ENCODE results near the gene DCLK1.

The DCLK1 gene

DNA sequence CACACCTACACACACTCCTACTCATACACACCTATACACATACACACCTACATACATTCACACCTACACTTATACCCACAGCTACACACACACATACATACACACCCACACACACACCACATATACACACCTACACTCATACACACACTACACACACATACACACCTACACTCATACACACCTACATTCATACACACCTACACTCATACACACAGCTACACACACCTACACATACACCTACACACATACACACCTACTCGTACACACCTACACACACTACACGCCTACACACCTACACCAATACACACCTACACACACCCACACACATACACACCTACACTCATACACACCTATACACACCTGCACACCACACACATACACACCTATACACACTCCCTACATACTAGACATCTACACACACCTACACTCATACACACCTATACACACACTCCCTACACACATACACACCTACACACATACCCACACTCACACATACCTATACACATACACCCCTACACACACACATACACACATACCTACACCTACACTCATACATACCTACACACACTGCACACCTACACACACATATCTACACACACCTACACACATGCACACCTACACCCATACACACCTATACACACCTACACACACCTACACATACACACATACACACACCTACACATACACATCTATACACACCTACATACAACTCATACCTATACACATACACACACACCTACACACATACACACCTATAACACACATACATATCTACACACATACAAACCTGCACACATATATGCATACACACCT is 369.5 kb downstream of the DCLK1 start:
- Mint-ChIP-seq H3K27ac (ENCODE audit: low read depth) (no peak overlapping the region), H3K4me3 (no peak overlapping the region), H3K9me3 (peaks cover 8% of the 10 kb centered on the region), H3K27me3 (no peaks in the 10 kb centered on the region), H3K36me3 (ENCODE audit: insufficient read depth) (no peaks in the 10 kb centered on the region), H3K4me1 (no peaks in the 10 kb centered on the region)
- no peak for ATAC-seq (replicated peaks; ENCODE audit: extremely low read depth, poor library complexity, severe bottlenecking)
- no peak for DNase-seq (ENCODE audit: low spot score in 2 of 2)

DNA sequence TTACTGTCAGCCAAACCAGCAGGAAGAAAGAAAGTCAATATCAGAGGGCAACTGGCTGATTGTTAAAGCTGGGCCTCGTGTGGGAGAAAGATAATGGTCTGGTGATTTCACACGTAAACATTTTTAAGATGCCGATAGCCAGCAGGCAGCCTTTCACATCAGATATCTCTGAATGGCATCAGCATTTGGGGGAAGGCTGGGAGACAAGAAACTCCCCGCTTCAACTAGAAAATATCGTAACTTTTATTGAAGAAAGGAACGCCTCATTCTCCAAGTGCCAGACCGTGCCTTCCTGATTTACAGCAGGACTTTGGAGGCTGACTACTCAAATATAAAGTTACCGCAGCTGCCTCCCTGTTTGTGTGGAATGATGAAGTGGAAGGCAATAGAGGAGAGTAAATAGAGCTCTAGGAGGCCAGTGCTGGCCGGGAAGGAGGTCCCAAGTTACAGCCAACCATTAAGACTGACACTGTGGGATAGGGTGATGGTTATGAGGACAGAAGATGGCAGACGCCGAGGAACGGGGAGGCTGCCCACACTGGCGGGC is 370.4 kb downstream of the DCLK1 start:
- DNase-seq (ENCODE audit: low spot score in 2 of 2): no peak
- no peaks in the 10 kb centered on the region for H3K36me3 Mint-ChIP-seq (ENCODE audit: insufficient read depth)
- no peak overlapping the region for H3K27ac Mint-ChIP-seq (ENCODE audit: low read depth)
- H3K27me3 Mint-ChIP-seq: no peaks in the 10 kb centered on the region
- peaks cover 8% of the 10 kb centered on the region for H3K9me3 Mint-ChIP-seq
- ATAC-seq (replicated peaks; ENCODE audit: extremely low read depth, poor library complexity, severe bottlenecking): no peak
- H3K4me1 Mint-ChIP-seq: no peaks in the 10 kb centered on the region
- H3K4me3 Mint-ChIP-seq: no peak overlapping the region

DNA sequence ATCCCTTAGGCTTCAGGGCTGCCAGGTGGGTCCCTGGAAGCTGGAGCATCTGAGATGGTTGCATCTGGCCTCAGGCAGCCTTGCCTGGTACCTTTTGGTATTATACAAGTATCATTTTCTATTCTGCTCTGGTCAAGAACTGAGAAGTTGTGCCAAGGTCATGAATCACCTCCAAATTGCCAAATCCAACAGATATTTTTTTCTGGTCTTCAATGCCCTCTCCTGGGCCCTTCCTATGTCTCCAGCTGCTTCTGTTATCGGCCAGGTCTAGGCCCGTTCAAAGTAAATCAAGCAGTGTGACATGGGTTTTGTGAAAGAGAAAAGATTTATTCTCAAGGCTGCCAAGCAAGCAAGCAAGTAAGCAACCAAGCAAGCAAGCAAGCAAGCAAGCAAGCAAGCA is 383.6 kb downstream of the DCLK1 start:
- Mint-ChIP-seq H3K27ac (ENCODE audit: low read depth) (no peak overlapping the region), H3K36me3 (ENCODE audit: insufficient read depth) (no peaks in the 10 kb centered on the region), H3K4me3 (no peak overlapping the region), H3K9me3 (peaks cover 5% of the 10 kb centered on the region), H3K4me1 (no peaks in the 10 kb centered on the region), H3K27me3 (no peaks in the 10 kb centered on the region)
- ATAC-seq (replicated peaks; ENCODE audit: extremely low read depth, poor library complexity, severe bottlenecking): no peak
- DNase-seq (ENCODE audit: low spot score in 2 of 2): no peak

DNA sequence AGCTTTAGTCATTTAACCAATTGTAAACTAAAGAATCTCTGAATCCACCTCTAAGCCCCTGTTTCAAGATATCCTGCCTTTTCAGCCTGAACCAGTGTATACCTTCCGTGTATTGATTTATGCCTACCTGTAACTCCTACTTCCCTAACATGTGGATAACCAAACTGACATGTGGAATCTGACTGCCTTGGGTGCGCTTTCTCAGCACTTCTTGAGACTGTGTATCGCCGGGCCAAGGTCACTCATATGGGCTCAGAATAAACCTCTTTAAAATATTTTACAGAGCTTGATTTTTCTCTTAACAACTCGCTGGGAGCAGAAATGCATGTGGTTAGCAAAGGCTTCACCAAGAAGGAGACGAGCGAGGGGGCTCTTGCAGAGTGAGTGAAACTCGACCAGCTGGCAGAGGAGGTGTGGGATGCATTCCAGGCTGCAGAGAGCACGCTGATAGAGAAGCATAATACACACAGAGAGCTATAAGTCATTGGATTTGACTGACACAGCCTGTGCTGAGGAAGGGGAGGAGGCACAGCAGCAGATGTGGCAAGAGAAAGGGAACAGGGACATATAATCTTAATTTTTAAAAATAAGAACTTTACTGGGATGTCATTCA is 386.5 kb downstream of the DCLK1 start:
- Mint-ChIP-seq H3K27me3 (no peaks in the 10 kb centered on the region), H3K4me3 (no peak overlapping the region), H3K27ac (ENCODE audit: low read depth) (no peak overlapping the region), H3K9me3 (peaks cover 18% of the 10 kb centered on the region), H3K36me3 (ENCODE audit: insufficient read depth) (no peaks in the 10 kb centered on the region), H3K4me1 (no peaks in the 10 kb centered on the region)
- DNase-seq (ENCODE audit: low spot score in 2 of 2) (no peak), ATAC-seq (replicated peaks; ENCODE audit: extremely low read depth, poor library complexity, severe bottlenecking) (no peak)

DNA sequence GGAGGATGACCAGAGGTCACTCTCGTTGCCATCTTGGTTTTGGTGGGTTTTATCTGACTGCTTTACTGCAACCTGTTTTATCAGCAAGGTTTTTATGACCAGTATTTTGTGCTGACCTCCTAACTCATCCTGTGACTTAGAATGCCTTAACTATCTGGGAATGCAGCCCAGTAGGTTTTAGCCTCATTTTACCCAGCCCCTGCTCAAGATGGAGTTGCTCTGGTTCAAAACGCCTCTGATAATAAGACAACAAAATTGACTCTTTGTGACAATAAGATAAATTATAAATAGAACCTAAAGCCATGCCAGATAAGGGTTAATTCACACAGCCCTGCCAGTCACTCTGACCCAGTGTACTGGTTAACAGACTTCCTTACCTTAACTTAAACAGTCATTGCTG is 387.0 kb downstream of the DCLK1 start:
- no peak for DNase-seq (ENCODE audit: low spot score in 2 of 2)
- ATAC-seq (replicated peaks; ENCODE audit: extremely low read depth, poor library complexity, severe bottlenecking): no peak
- peaks cover 19% of the 10 kb centered on the region for H3K9me3 Mint-ChIP-seq
- no peaks in the 10 kb centered on the region for H3K4me1 Mint-ChIP-seq
- no peak overlapping the region for H3K4me3 Mint-ChIP-seq
- no peaks in the 10 kb centered on the region for H3K27me3 Mint-ChIP-seq
- H3K36me3 Mint-ChIP-seq (ENCODE audit: insufficient read depth): no peaks in the 10 kb centered on the region
- H3K27ac Mint-ChIP-seq (ENCODE audit: low read depth): no peak overlapping the region

DNA sequence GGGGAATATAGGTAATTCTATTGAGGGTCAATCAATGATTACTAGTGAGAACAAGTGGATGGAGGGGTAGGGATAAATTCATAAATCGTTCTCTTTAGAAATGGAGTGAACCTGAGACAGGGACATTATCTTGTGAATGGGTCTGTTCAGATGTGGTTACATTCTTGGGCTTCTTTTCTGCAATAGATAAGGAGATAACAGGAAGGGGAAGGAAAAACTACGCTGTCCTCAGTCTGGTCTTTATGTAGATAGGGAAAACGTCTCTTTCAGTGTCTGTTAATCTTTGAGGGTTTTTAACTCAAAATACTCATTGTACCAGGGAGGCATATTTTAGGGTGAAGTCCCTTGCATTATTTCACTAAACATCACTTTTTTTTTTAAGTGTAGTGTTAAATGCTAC is 388.0 kb downstream of the DCLK1 start:
- Mint-ChIP-seq H3K4me1 (no peaks in the 10 kb centered on the region), H3K27me3 (no peaks in the 10 kb centered on the region), H3K9me3 (peaks cover 14% of the 10 kb centered on the region), H3K27ac (ENCODE audit: low read depth) (no peak overlapping the region), H3K4me3 (no peak overlapping the region), H3K36me3 (ENCODE audit: insufficient read depth) (no peaks in the 10 kb centered on the region)
- ATAC-seq (replicated peaks; ENCODE audit: extremely low read depth, poor library complexity, severe bottlenecking) (no peak), DNase-seq (ENCODE audit: low spot score in 2 of 2) (no peak)

DNA sequence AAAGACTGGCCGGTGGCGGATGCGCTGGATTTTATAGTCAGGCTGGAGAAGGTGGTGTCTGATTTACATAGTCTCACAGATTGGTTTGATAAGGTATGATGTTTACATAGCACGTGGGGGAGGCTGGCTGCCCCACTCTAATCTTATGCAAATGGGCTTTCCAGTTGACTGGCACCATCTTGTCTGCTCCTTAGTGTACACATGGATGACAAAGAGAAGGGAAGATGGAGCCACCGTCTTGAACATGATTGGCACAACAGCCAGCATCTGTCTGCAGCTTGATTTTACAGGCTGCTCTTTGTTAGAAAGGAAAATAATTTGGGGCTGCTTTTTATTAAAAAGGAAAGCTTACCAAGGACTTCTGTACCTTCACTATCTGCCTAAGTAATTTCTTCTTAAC is 389.5 kb downstream of the DCLK1 start:
- Mint-ChIP-seq H3K36me3 (ENCODE audit: insufficient read depth) (no peaks in the 10 kb centered on the region), H3K4me3 (no peak overlapping the region), H3K27ac (ENCODE audit: low read depth) (no peak overlapping the region), H3K9me3 (peaks cover 14% of the 10 kb centered on the region), H3K27me3 (no peaks in the 10 kb centered on the region), H3K4me1 (no peaks in the 10 kb centered on the region)
- DNase-seq (ENCODE audit: low spot score in 2 of 2): no peak
- no peak for ATAC-seq (replicated peaks; ENCODE audit: extremely low read depth, poor library complexity, severe bottlenecking)

DNA sequence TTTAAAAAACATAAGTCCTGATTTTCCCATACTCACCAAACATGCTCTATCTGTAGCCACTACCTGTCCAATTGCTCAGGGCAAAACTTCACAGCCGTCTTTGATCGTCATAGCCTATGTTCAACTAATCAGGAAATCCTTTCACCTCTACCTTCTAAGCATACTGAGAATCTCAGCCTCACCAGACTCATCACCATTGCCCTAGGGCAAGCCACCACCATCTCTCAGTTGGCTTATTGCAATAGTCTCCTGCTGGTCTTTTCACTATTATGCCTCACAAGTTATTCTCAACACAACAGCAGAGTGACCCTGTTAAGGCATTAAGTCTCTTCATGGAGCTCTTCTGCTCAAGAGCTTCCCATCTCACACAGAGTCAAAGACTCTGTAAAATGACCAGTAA is 394.3 kb downstream of the DCLK1 start:
- H3K9me3 Mint-ChIP-seq: peaks cover 14% of the 10 kb centered on the region
- H3K27ac Mint-ChIP-seq (ENCODE audit: low read depth): no peak overlapping the region
- no peaks in the 10 kb centered on the region for H3K27me3 Mint-ChIP-seq
- H3K36me3 Mint-ChIP-seq (ENCODE audit: insufficient read depth): no peaks in the 10 kb centered on the region
- no peak for ATAC-seq (replicated peaks; ENCODE audit: extremely low read depth, poor library complexity, severe bottlenecking)
- no peak for DNase-seq (ENCODE audit: low spot score in 2 of 2)
- no peaks in the 10 kb centered on the region for H3K4me1 Mint-ChIP-seq
- H3K4me3 Mint-ChIP-seq: no peak overlapping the region

DNA sequence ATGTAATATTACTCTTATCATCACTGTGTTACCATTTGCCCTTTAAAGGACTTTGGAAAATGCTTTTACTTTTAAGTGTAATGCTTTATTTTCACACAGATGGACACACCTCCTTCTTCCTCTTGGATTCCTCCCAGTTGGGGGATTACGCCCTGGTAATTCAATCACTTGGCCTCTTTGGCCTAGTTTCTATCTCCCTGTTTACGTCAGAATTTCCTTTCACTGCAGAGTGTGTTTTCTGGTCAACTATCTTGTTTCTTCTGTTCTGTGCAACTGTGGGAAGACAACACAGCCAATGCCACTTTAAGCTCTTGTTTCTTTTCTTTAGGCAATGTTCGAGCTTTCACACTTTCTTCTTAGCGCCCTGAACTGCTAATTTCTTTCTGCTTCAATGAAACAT is 397.4 kb downstream of the DCLK1 start:
- no peak for DNase-seq (ENCODE audit: low spot score in 2 of 2)
- Mint-ChIP-seq H3K4me1 (no peaks in the 10 kb centered on the region), H3K27me3 (no peaks in the 10 kb centered on the region), H3K27ac (ENCODE audit: low read depth) (no peak overlapping the region), H3K4me3 (no peak overlapping the region), H3K9me3 (peaks cover 1% of the 10 kb centered on the region), H3K36me3 (ENCODE audit: insufficient read depth) (no peaks in the 10 kb centered on the region)
- no peak for ATAC-seq (replicated peaks; ENCODE audit: extremely low read depth, poor library complexity, severe bottlenecking)

DNA sequence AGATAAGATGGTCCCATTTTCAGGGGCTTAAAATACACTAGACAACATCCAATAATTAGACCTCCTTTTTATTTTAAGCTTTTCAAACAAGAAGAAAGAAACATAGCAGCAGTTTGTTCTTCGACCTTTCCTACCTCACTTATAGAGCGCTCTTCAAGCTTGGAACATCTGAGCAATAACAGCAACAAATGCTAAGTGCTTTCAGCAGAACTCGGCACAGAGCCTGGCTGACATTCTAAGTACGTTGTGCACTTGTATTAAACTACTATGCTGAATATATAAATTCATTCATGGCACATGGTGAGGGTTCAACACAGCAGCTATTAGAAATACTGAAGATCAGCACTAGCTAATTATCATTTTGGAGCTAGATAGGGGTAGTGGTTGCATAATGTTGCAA is 398.6 kb downstream of the DCLK1 start:
- H3K9me3 Mint-ChIP-seq: peaks cover 5% of the 10 kb centered on the region
- no peaks in the 10 kb centered on the region for H3K4me1 Mint-ChIP-seq
- DNase-seq (ENCODE audit: low spot score in 2 of 2): no peak
- H3K27ac Mint-ChIP-seq (ENCODE audit: low read depth): no peak overlapping the region
- no peak for ATAC-seq (replicated peaks; ENCODE audit: extremely low read depth, poor library complexity, severe bottlenecking)
- no peaks in the 10 kb centered on the region for H3K36me3 Mint-ChIP-seq (ENCODE audit: insufficient read depth)
- no peak overlapping the region for H3K4me3 Mint-ChIP-seq
- no peaks in the 10 kb centered on the region for H3K27me3 Mint-ChIP-seq

DNA sequence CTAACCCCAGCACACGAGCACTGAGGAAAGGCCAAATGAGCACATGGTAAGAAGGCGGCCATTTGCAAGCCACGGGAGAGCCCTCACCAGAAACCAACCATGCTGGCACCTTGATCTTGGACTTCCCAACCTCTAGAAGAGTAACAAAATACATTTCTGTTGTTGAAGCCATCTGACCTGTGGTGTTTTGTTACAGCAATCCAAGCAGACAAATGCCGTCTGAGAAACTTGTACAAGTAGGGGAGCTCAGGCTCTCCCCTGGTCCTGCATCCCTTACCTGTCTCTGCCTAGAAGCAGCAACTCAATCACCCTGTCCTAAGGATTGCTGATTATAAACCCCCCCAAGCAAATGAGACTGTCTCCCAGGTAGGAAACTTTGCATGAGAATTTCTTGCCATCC is 399.7 kb downstream of the DCLK1 start:
- H3K27ac Mint-ChIP-seq (ENCODE audit: low read depth): no peak overlapping the region
- H3K9me3 Mint-ChIP-seq: peaks cover 5% of the 10 kb centered on the region
- H3K4me1 Mint-ChIP-seq: no peaks in the 10 kb centered on the region
- no peaks in the 10 kb centered on the region for H3K27me3 Mint-ChIP-seq
- ATAC-seq (replicated peaks; ENCODE audit: extremely low read depth, poor library complexity, severe bottlenecking) (no peak), DNase-seq (ENCODE audit: low spot score in 2 of 2) (no peak)
- H3K36me3 Mint-ChIP-seq (ENCODE audit: insufficient read depth): no peaks in the 10 kb centered on the region
- H3K4me3 Mint-ChIP-seq: no peak overlapping the region

DNA sequence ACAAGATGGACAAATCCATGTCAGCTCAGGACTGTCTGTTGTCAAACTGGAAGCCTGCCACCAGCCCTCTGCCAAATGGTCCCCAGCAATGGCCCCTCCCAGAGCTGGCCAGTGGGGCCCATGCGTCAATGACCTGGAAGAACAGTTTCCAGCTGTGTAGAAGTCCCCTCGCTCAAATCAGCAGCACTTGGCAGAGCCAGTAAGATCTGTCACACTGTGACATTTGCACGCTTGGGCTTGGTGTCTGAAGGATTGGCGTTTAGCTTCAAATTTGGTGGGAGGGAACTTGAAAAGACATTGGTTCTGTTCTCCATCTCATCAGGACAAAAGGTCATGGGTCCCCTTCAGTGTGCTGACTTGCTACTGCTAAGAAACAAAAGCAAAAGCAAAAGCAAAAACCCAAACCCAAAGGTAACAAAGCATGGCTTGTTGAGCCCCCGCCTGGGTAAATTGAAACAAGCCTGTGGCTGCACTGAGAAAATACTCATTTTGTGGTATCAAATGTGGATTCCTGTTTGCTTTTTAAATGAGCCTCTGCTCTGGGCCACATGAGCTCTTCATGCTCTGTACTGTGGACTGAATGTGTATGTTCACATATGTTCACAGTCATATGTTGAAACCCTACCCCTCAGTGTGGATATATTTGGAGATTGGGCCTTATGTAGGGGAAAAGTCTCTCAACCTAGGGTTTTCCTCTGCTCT is 401.1 kb downstream of the DCLK1 start:
- Mint-ChIP-seq H3K4me1 (no peaks in the 10 kb centered on the region), H3K27ac (ENCODE audit: low read depth) (no peak overlapping the region), H3K27me3 (no peaks in the 10 kb centered on the region), H3K9me3 (peaks cover 11% of the 10 kb centered on the region), H3K4me3 (no peak overlapping the region), H3K36me3 (ENCODE audit: insufficient read depth) (no peaks in the 10 kb centered on the region)
- ATAC-seq (replicated peaks; ENCODE audit: extremely low read depth, poor library complexity, severe bottlenecking) (no peak), DNase-seq (ENCODE audit: low spot score in 2 of 2) (no peak)

DNA sequence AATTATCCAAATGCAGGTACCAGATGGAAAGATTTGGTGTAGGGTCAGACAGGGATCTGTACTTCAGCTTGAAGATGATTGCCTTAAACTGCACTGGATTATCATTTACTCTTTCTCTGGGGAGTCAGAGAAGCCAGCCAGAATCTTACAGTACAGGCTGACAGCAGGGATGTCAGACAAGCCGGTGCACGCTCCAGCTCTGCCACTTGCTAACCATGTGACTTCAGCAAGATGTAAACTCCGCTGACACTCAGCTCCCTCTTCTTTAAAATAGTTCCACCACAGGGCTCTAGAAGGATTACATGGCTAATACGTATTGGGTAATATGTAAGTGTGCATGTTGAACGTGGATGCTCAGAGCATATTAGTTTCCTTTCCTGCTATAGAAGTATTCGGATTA is 403.3 kb downstream of the DCLK1 start:
- ATAC-seq (replicated peaks; ENCODE audit: extremely low read depth, poor library complexity, severe bottlenecking) (no peak), DNase-seq (ENCODE audit: low spot score in 2 of 2) (no peak)
- Mint-ChIP-seq H3K4me1 (no peaks in the 10 kb centered on the region), H3K27ac (ENCODE audit: low read depth) (no peak overlapping the region), H3K9me3 (peaks cover 11% of the 10 kb centered on the region), H3K4me3 (no peak overlapping the region), H3K36me3 (ENCODE audit: insufficient read depth) (no peaks in the 10 kb centered on the region), H3K27me3 (no peaks in the 10 kb centered on the region)

Data from central memory CD8-positive, alpha-beta T cell (primary cell).